ENCODE measurements around the gene HLA-DQB2. TPM values are rescaled to one million over a fixed set of nuclear protein-coding genes. Genes with fewer than 3 reads are reported as not detected.

Gene HLA-DQB2
- total RNA-seq, 1 donor from 2014 or later: not detected

GRCh38 chr6:32741031-32741960, 22.0 kb downstream of the HLA-DQB2 start, which contains the start of gene HLA-DQA2:
Gene HLA-DQA2 (plus strand): TSS chr6:32741391. CDS start chr6:32741444, 53 bp downstream.
- H3K27ac Mint-ChIP-seq (ENCODE audit: unreplicated experiment): no peak within 1 kb of the TSS
- no peaks in the 10 kb centered on the region for H3K4me1 Mint-ChIP-seq (ENCODE audit: low read depth, unreplicated experiment)
- no peak within 1 kb of the TSS for H3K4me3 Mint-ChIP-seq (ENCODE audit: unreplicated experiment)
- peaks cover 1% of the 10 kb centered on the region for H3K9me3 Mint-ChIP-seq (ENCODE audit: unreplicated experiment)
- no peak for TF ChIP-seq CTCF (IDR thresholded peaks at IDR 0.05; ENCODE audit: partially characterized antibody, unreplicated experiment)
- peaks cover 2% of the 10 kb centered on the region for H3K27me3 Mint-ChIP-seq (ENCODE audit: unreplicated experiment)
- no peaks in the 10 kb centered on the region for H3K36me3 Mint-ChIP-seq (ENCODE audit: unreplicated experiment)
- DNase-seq: no peak

- Mint-ChIP-seq H3K27ac (ENCODE audit: unreplicated experiment) (no peak overlapping the region), H3K27me3 (ENCODE audit: unreplicated experiment) (peaks cover 2% of the 10 kb centered on the region), H3K36me3 (ENCODE audit: unreplicated experiment) (no peaks in the 10 kb centered on the region), H3K9me3 (ENCODE audit: unreplicated experiment) (peaks cover 1% of the 10 kb centered on the region), H3K4me3 (ENCODE audit: unreplicated experiment) (no peak overlapping the region), H3K4me1 (ENCODE audit: low read depth, unreplicated experiment) (no peaks in the 10 kb centered on the region)
- no peak for DNase-seq
- TF ChIP-seq CTCF (IDR thresholded peaks at IDR 0.05; ENCODE audit: partially characterized antibody, unreplicated experiment): no peak
These were observed 25.2 kb downstream of the HLA-DQB2 start for GRCh38 chr6:32738126-32738525.

- no peak for DNase-seq
- Mint-ChIP-seq H3K27me3 (ENCODE audit: unreplicated experiment) (peaks cover 1% of the 10 kb centered on the region), H3K27ac (ENCODE audit: unreplicated experiment) (no peak overlapping the region), H3K4me1 (ENCODE audit: low read depth, unreplicated experiment) (no peaks in the 10 kb centered on the region), H3K36me3 (ENCODE audit: unreplicated experiment) (no peaks in the 10 kb centered on the region), H3K4me3 (ENCODE audit: unreplicated experiment) (no peak overlapping the region), H3K9me3 (ENCODE audit: unreplicated experiment) (no peaks in the 10 kb centered on the region)
- TF ChIP-seq CTCF (IDR thresholded peaks at IDR 0.05; ENCODE audit: partially characterized antibody, unreplicated experiment): no peak
These were observed 44.5 kb downstream of the HLA-DQB2 start for GRCh38 chr6:32718879-32719278.

GRCh38 chr6:32716396-32716795, 46.9 kb downstream of the HLA-DQB2 start:
- Mint-ChIP-seq H3K4me1 (ENCODE audit: low read depth, unreplicated experiment) (no peaks in the 10 kb centered on the region), H3K36me3 (ENCODE audit: unreplicated experiment) (no peaks in the 10 kb centered on the region), H3K4me3 (ENCODE audit: unreplicated experiment) (no peak overlapping the region), H3K27ac (ENCODE audit: unreplicated experiment) (no peak overlapping the region), H3K9me3 (ENCODE audit: unreplicated experiment) (no peaks in the 10 kb centered on the region), H3K27me3 (ENCODE audit: unreplicated experiment) (peaks cover 1% of the 10 kb centered on the region)
- DNase-seq: no peak
- no peak for TF ChIP-seq CTCF (IDR thresholded peaks at IDR 0.05; ENCODE audit: partially characterized antibody, unreplicated experiment)

- Mint-ChIP-seq H3K27me3 (ENCODE audit: unreplicated experiment) (no peaks in the 10 kb centered on the region), H3K4me3 (ENCODE audit: unreplicated experiment) (no peak overlapping the region), H3K36me3 (ENCODE audit: unreplicated experiment) (peaks cover 2% of the 10 kb centered on the region), H3K4me1 (ENCODE audit: low read depth, unreplicated experiment) (no peaks in the 10 kb centered on the region), H3K27ac (ENCODE audit: unreplicated experiment) (no peak overlapping the region), H3K9me3 (ENCODE audit: unreplicated experiment) (no peaks in the 10 kb centered on the region)
- DNase-seq: no peak
- no peak for TF ChIP-seq CTCF (IDR thresholded peaks at IDR 0.05; ENCODE audit: partially characterized antibody, unreplicated experiment)
These were observed 50.1 kb downstream of the HLA-DQB2 start for GRCh38 chr6:32713241-32713640.

Data from glutamatergic neuron (in vitro differentiated cells).